GM12872 (cell line): ENCODE results near the gene PARVG.

Experiments
- TF ChIP-seq, protein P1 (sequence below): IDR thresholded peaks from 3 replicates; pipeline ENCODE4 v1.5.1; 2011; ENCODE audit warnings: low read depth, mild to moderate bottlenecking, low read length, moderate library complexity; ENCODE audit not compliant: insufficient read depth

PARVG gene

GRCh38 chr22:44224166-44224565 is 43.4 kb downstream of the PARVG start:
- TF ChIP-seq, protein P1, sequence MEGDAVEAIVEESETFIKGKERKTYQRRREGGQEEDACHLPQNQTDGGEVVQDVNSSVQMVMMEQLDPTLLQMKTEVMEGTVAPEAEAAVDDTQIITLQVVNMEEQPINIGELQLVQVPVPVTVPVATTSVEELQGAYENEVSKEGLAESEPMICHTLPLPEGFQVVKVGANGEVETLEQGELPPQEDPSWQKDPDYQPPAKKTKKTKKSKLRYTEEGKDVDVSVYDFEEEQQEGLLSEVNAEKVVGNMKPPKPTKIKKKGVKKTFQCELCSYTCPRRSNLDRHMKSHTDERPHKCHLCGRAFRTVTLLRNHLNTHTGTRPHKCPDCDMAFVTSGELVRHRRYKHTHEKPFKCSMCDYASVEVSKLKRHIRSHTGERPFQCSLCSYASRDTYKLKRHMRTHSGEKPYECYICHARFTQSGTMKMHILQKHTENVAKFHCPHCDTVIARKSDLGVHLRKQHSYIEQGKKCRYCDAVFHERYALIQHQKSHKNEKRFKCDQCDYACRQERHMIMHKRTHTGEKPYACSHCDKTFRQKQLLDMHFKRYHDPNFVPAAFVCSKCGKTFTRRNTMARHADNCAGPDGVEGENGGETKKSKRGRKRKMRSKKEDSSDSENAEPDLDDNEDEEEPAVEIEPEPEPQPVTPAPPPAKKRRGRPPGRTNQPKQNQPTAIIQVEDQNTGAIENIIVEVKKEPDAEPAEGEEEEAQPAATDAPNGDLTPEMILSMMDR, result no peak

GRCh38 chr22:44225091-44225689 is 44.5 kb downstream of the PARVG start:
- TF ChIP-seq, protein P1, result no peak

- TF ChIP-seq, protein P1, result no peak
Measured at GRCh38 chr22:44225812-44226211, 45.1 kb downstream of the PARVG start.

DNA sequence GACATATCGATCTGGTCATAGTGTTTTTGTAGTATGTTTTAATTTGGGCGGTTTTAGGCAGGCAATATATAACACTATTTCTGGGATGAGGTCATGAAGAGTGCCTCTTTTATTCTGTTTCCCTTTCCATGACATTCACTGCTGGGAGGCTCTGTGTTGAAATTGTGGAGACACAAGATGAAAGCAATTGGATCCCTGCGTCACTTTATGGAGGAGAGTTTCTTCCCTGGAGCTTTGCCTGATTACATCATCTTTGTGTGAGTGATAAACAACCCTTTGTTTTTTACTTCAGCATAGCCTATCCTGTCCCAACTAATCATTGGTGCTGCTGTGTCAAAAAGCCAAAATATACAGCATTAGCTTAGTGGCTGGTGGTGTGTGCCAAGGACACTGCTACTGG is 48.6 kb downstream of the PARVG start:
- TF ChIP-seq, protein P1, result no peak

- TF ChIP-seq, protein P1, result no peak
Measured at GRCh38 chr22:44229809-44230208, 49.1 kb downstream of the PARVG start.

- TF ChIP-seq, protein P1, result no peak
Measured at GRCh38 chr22:44231233-44231632, 50.5 kb downstream of the PARVG start.

GRCh38 chr22:44237290-44237689 is 56.6 kb downstream of the PARVG start:
- TF ChIP-seq, protein P1, result no peak
